ENCODE measurements around the gene PARD6A.

PARD6A gene

GRCh38 chr16:67657017-67657608 lies 3.6 kb upstream of the PARD6A start:
- TF ChIP-seq ZNF560 (tag by site-specific recombination; IDR thresholded peaks at IDR 0.05; ENCODE audit: borderline replicate concordance) (no peak), PRDM10 (tag by site-specific recombination; IDR thresholded peaks at IDR 0.05) (no peak), KLF10 (tag by site-specific recombination; IDR thresholded peaks at IDR 0.05) (no peak), IKZF3 (tag by site-specific recombination; IDR thresholded peaks at IDR 0.05) (no peak), ZBTB11 (tag by site-specific recombination; conservative IDR thresholded peaks at IDR 0.05; ENCODE audit: low read depth) (no peak), HOXC10 (CRISPR knock-in tag; IDR thresholded peaks at IDR 0.05) (no peak), ZBTB48 (tag by site-specific recombination; IDR thresholded peaks at IDR 0.05) (no peak), ZNF48 (tag by site-specific recombination; IDR thresholded peaks at IDR 0.05) (no peak), KLF17 (tag by site-specific recombination; IDR thresholded peaks at IDR 0.05) (no peak), RBAK (tag by site-specific recombination; IDR thresholded peaks at IDR 0.05) (no peak), ZNF426 (tag by site-specific recombination; IDR thresholded peaks at IDR 0.05) (no peak), CTCF (tag by site-specific recombination; IDR thresholded peaks at IDR 0.05) (no peak), ZNF544 (tag by site-specific recombination; IDR thresholded peaks at IDR 0.05) (no peak), ZNF335 (tag by site-specific recombination; conservative IDR thresholded peaks at IDR 0.05) (no peak), ZSCAN30 (tag by site-specific recombination; IDR thresholded peaks at IDR 0.05) (no peak)
- Histone ChIP-seq H3K27ac (ENCODE audit: extremely low read depth, low read depth, low read length) (no peak overlapping the region), H3K9me3 (ENCODE audit: control insufficient read depth, insufficient read depth, low read depth, low read length) (no peaks in the 10 kb centered on the region), H3K36me3 (ENCODE audit: control insufficient read depth in 2 of 2, insufficient read depth in 1 of 2, low read length in 2 of 2) (peaks cover 0 to 49% of the 10 kb centered on the region in 2 experiments; a peak in 1 of 3 replicates), H3K4me1 (ENCODE audit: control insufficient read depth, insufficient read depth, low read length) (peaks cover 7% of the 10 kb centered on the region; the same call in 1 of the 2 replicates), H3K4me3 (ENCODE audit: low read depth, low read length) (no peak overlapping the region)
- ChIA-PET POLR2A (no interaction called here), CTCF (interaction anchor here (0.9 to 3.2 kb wide), 4 partner anchors 7 to 176 kb away, joined by 3 to 11 read pairs (median 4); partner anchors contain the start of gene ATP6V0D1)
